Heart right ventricle (tissue), 16 donors: ENCODE data around the gene LILRB3. TPM values are rescaled to one million over a fixed set of nuclear protein-coding genes. Genes with fewer than 3 reads are reported as not detected.
A peak's percentile ranks its signal among the peaks of the same experiment; 100 is the strongest.

ENCODE experiments used
- ATAC-seq, 8 donors: fragments of 200-7000 bp; cut with Tn5 transposase; one replicate each; pipeline ENCODE4 v1.9.1; 2020; ENCODE audit warnings: mild to moderate bottlenecking in 8 of 8, moderate library complexity in 8 of 8, moderate number of reproducible peaks in 1 of 8
- DNase-seq, 2 donors: peaks; one replicate each; pipeline ENCODE4 v3.0.0-alpha.2; 2020
- H3K27ac ChIP-seq, 10 donors: fragments of 200-600 bp; sonication (generic) in 2 of 10; one replicate each; pipeline versions ENCODE4 v1.5.0 to v1.8.0; 2020 to 2022; ENCODE audit warnings: mild to moderate bottlenecking in 3 of 10
- H3K27me3 ChIP-seq, 7 donors: fragments of 200-600 bp; one replicate each; pipeline ENCODE4 v1.8.0; 2021 to 2022; ENCODE audit warnings: mild to moderate bottlenecking in 2 of 7
- H3K36me3 ChIP-seq, 9 donors: fragments of 200-600 bp; sonication (generic) in 1 of 9; one replicate each; pipeline versions ENCODE4 v1.5.0 to v1.8.0; 2020 to 2022; ENCODE audit warnings: mild to moderate bottlenecking in 2 of 9
- H3K4me1 ChIP-seq, 9 donors: fragments of 200-600 bp; sonication (generic) in 1 of 9; one replicate each; pipeline versions ENCODE4 v1.5.0 to v1.8.0; 2020 to 2022; ENCODE audit warnings: mild to moderate bottlenecking in 4 of 9
- H3K4me3 ChIP-seq, 10 donors: fragments of 200-600 bp; sonication (generic) in 2 of 10; one replicate each; pipeline versions ENCODE4 v1.5.0 to v1.8.0; 2020 to 2022; ENCODE audit warnings: mild to moderate bottlenecking in 7 of 10, moderate library complexity in 2 of 10
- H3K9me3 ChIP-seq, 11 donors: fragments of 200-600 bp in 10 of 11; sonication (generic) in 2 of 11; one replicate each; pipeline versions ENCODE4 v1.5.0 to v1.8.0; 2013 to 2022; ENCODE audit warnings: mild to moderate bottlenecking in 2 of 11, control low read depth in 1 of 11, moderate library complexity in 1 of 11
- CTCF ChIP-seq, 9 donors: fragments of 200-600 bp; sonication (generic) in 2 of 9; IDR thresholded peaks; one replicate each; pipeline versions ENCODE4 v1.5.0 to v1.8.0; 2021 to 2022; ENCODE audit warnings: antibody characterized with exemption in 9 of 9, mild to moderate bottlenecking in 5 of 9, moderate library complexity in 1 of 9
- WGBS, 2 donors: extraction: QIAGEN DNeasy Blood & Tissue Kit; methylation state at CpG; one replicate each; pipeline ENCODE4 v1.1.7; 2013; ENCODE audit warnings: inconsistent platforms in 1 of 2; 5-methylcytosine and 5-hydroxymethylcytosine counted together
- intact Hi-C, 10 donors: fragments of 100-400 bp; cut with DNase I; formaldehyde crosslinking; loops; one replicate each; pipeline versions ENCODE4 v1.11.1 to v1.14.2; 2022
- polyA plus RNA-seq, 2 donors: library from polyadenylated mRNA; stranded (reverse); fragments of 200-250 nt; gene quantifications; one replicate each; pipeline ENCODE4 v1.2.3, GENCODE V29; 2013
- total RNA-seq, 10 donors: library from RNA; stranded (reverse); fragmentation: NEBNext Ultra II Directional in 3 of 10; extraction: Animal tissue kit (Norgen Biotek cat#: 25700) in 3 of 10; gene quantifications; one replicate each; pipeline versions ENCODE4 v1.2.1 to v1.2.4, GENCODE V29; 2021 to 2023
- donor health status: Arrhythmogenic right ventricular cardiomyopathy.
- donor health status: ischemic (EF 13 %, LVEDD 7.1; RV severe dilation, severe dysfunction).
- donor health status: healthy with polysubstance abuse.
- donor health status: DM: no; HTN: yes; CAD: no.
- donor health status: DM: no; HTN: no; CAD: no.
- donor health status: ischemic (EF 25% LVEDD 6.9; RV normal size, moderate dysfunction).
- donor health status: ischemic (EF 25% LVEDD 5.7; RV mildly dilated, moderate dysfunction).
- donor health status: healthy.
- donor health status: DM: yes; HTN: yes; CAD: no.
- donor health status: Ischemic cardiomyopathy.
- donor health status: ischemic (EF 35%, LVEDD 5.7; RV mildly dilated, moderate dysfunction).
- donor health status: nonischemic (EF 11% LVEDD 7.7; RV severe dilation, severe dysfunction).
- donor health status: DM: yes; HTN: yes; CAD: no.
- donor health status: PGD.
- donor health status: ischemic (EF 29% LVEDD 5.4; RV normal size, mild dysfunction).
- donor health status: nonischemic (EF 23%, LVEDD 6.1; RV moderate dilation, normal function).

The LILRB3 gene
- total and polyA plus RNA-seq, 12 donors, result 0.71 to 18.3 (median 2.3) TPM

- intact Hi-C loops, result no loop called here
- DNase-seq (no peak), ATAC-seq (no peak)
- peaks cover 0 to 74% (median 57%) of the 10 kb centered on the region in 9 donors for H3K36me3 ChIP-seq
- H3K27ac ChIP-seq, result peak overlapping the region in 6 of 10 donors; percentile 60 to 99 (median 72)
- no peaks in the 10 kb centered on the region for H3K9me3 ChIP-seq
- H3K4me1 ChIP-seq, result peaks cover 15 to 98% (median 82%) of the 10 kb centered on the region in 9 donors
- TF ChIP-seq CTCF (IDR thresholded peaks at IDR 0.05), result no peak
- 83 to 88% methylated on average over 13 of the region's 13 CpGs for WGBS, 2 donors
- no peaks in the 10 kb centered on the region for H3K27me3 ChIP-seq
- peak overlapping the region in 1 of 10 donors; percentile 54 for H3K4me3 ChIP-seq
Observed at GRCh38 chr19:54206831-54207177, 16.0 kb downstream of the LILRB3 start.

GRCh38 chr19:54206030-54206830 is 16.6 kb downstream of the LILRB3 start:
- no peaks in the 10 kb centered on the region for H3K9me3 ChIP-seq
- peaks cover 20 to 100% (median 88%) of the 10 kb centered on the region in 9 donors for H3K4me1 ChIP-seq
- H3K27ac ChIP-seq, result peak overlapping the region in 5 of 10 donors; percentile 61 to 99 (median 78)
- intact Hi-C loops, result no loop called here
- DNase-seq, result no peak
- TF ChIP-seq CTCF (IDR thresholded peaks at IDR 0.05), result no peak
- no peaks in the 10 kb centered on the region for H3K27me3 ChIP-seq
- peak overlapping the region in 1 of 10 donors; percentile 54 for H3K4me3 ChIP-seq
- WGBS, 2 donors, result 91 to 93% methylated on average over 27 of the region's 27 CpGs
- no peak for ATAC-seq
- H3K36me3 ChIP-seq, result peaks cover 0 to 79% (median 62%) of the 10 kb centered on the region in 9 donors

GRCh38 chr19:54204767-54205468 is 17.9 kb downstream of the LILRB3 start:
- intact Hi-C loops, result loop anchor here in 2 of 10 donors (5.0 kb wide), 2 partner anchors 43 to 48 kb away; partner anchors contain the start of gene LENG1 (in 1 of the 2)
- H3K36me3 ChIP-seq, result peaks cover 0 to 78% (median 62%) of the 10 kb centered on the region in 9 donors
- no peak for TF ChIP-seq CTCF (IDR thresholded peaks at IDR 0.05)
- ATAC-seq, result no peak
- DNase-seq, result no peak
- H3K9me3 ChIP-seq, result no peaks in the 10 kb centered on the region
- WGBS, 2 donors, result 75 to 79% methylated on average over 4 of the region's 4 CpGs
- H3K4me1 ChIP-seq, result peaks cover 21 to 90% (median 78%) of the 10 kb centered on the region in 9 donors
- no peaks in the 10 kb centered on the region for H3K27me3 ChIP-seq
- peak overlapping the region in 1 of 10 donors; percentile 67 for H3K4me3 ChIP-seq
- H3K27ac ChIP-seq, result peak overlapping the region in 2 of 10 donors; percentile 37 to 99

GRCh38 chr19:54203151-54203611 is 19.6 kb downstream of the LILRB3 start:
- 43 to 55% methylated on average over 9 of the region's 9 CpGs for WGBS, 2 donors
- Histone ChIP-seq H3K4me3 (peak overlapping the region in 3 of 10 donors; percentile 11 to 67 (median 65)), H3K4me1 (peaks cover 11 to 76% (median 61%) of the 10 kb centered on the region in 9 donors), H3K36me3 (peaks cover 0 to 70% (median 62%) of the 10 kb centered on the region in 9 donors), H3K27me3 (no peaks in the 10 kb centered on the region), H3K9me3 (no peaks in the 10 kb centered on the region), H3K27ac (peak overlapping the region in 3 of 10 donors; percentile 12 to 99 (median 21))
- intact Hi-C loops, result loop anchor here in 2 of 10 donors (5.0 kb wide), 2 partner anchors 41 to 46 kb away; partner anchors contain the start of gene LENG1 (in 1 of the 2)
- DNase-seq, result no peak
- no peak for TF ChIP-seq CTCF (IDR thresholded peaks at IDR 0.05)
- no peak for ATAC-seq
